Measurements from ENCODE around the gene TCAP. TPM values are rescaled to one million over a fixed set of nuclear protein-coding genes. Genes with fewer than 3 reads are reported as not detected.

Gene TCAP
- total RNA-seq, 1 donor from 2014 or later: 0.19 TPM

- no peak overlapping the region for H2AFZ ChIP-seq (replicated peaks)
- no peaks in the 10 kb centered on the region for H3K79me2 ChIP-seq (ENCODE audit: low read depth)
- Mint-ChIP-seq H3K36me3 (peaks cover 4% of the 10 kb centered on the region), H3K4me1 (peaks cover 19% of the 10 kb centered on the region), H3K4me3 (peak overlapping the region; percentile 57), H3K27ac (no peak overlapping the region), H3K27me3 (ENCODE audit: insufficient read depth, low read depth) (peaks cover 20% of the 10 kb centered on the region), H3K9me3 (no peaks in the 10 kb centered on the region)
- no peak overlapping the region for H3K9ac ChIP-seq
- TF ChIP-seq CTCF (IDR thresholded peaks at IDR 0.05) (peak; percentile 21), EZH2phosphoT487 (IDR thresholded peaks at IDR 0.05) (no peak)
- no peak overlapping the region for H3K27ac ChIP-seq
- no peak overlapping the region for H3K4me2 ChIP-seq
- DNase-seq (ENCODE audit: low spot score): peak; percentile 60
- no peaks in the 10 kb centered on the region for H3K36me3 ChIP-seq
- peaks cover 32% of the 10 kb centered on the region for H3K4me1 ChIP-seq
- peaks cover 27% of the 10 kb centered on the region for H3F3A ChIP-seq (ENCODE audit: low read depth)
- peaks cover 43% of the 10 kb centered on the region for H4K20me1 ChIP-seq (ENCODE audit: low read depth)
- H3K4me3 ChIP-seq: no peak overlapping the region
- H3K9me3 ChIP-seq (ENCODE audit: low read depth): no peaks in the 10 kb centered on the region
- H3K27me3 ChIP-seq: peaks cover 60% of the 10 kb centered on the region
Measured at GRCh38 chr17:39665642-39666224, 584 bp downstream of the TCAP start.

GRCh38 chr17:39666231-39666600 is 1.1 kb downstream of the TCAP start:
- H3F3A ChIP-seq (ENCODE audit: low read depth): peaks cover 27% of the 10 kb centered on the region
- H3K4me3 ChIP-seq: no peak overlapping the region
- Mint-ChIP-seq H3K4me3 (peak overlapping the region; percentile 57), H3K36me3 (peaks cover 2% of the 10 kb centered on the region), H3K27me3 (ENCODE audit: insufficient read depth, low read depth) (peaks cover 19% of the 10 kb centered on the region), H3K4me1 (peaks cover 17% of the 10 kb centered on the region), H3K9me3 (no peaks in the 10 kb centered on the region), H3K27ac (no peak overlapping the region)
- no peak overlapping the region for H3K27ac ChIP-seq
- H3K36me3 ChIP-seq: no peaks in the 10 kb centered on the region
- peaks cover 32% of the 10 kb centered on the region for H3K4me1 ChIP-seq
- H3K9ac ChIP-seq: no peak overlapping the region
- H4K20me1 ChIP-seq (ENCODE audit: low read depth): peaks cover 39% of the 10 kb centered on the region
- no peak overlapping the region for H2AFZ ChIP-seq (replicated peaks)
- no peak for TF ChIP-seq EZH2 (IDR thresholded peaks at IDR 0.05)
- no peak for TF ChIP-seq CTCF (IDR thresholded peaks at IDR 0.05)
- TF ChIP-seq EZH2phosphoT487 (IDR thresholded peaks at IDR 0.05): no peak
- H3K4me2 ChIP-seq: no peak overlapping the region
- DNase-seq (ENCODE audit: low spot score): no peak
- peaks cover 65% of the 10 kb centered on the region for H3K27me3 ChIP-seq
- H3K79me2 ChIP-seq (ENCODE audit: low read depth): no peaks in the 10 kb centered on the region
- H3K9me3 ChIP-seq (ENCODE audit: low read depth): no peaks in the 10 kb centered on the region

GRCh38 chr17:39666601-39667261 is 1.6 kb downstream of the TCAP start:
- TF ChIP-seq EZH2 (IDR thresholded peaks at IDR 0.05): peak; percentile 18
- TF ChIP-seq CTCF (IDR thresholded peaks at IDR 0.05): no peak
- TF ChIP-seq EZH2phosphoT487 (IDR thresholded peaks at IDR 0.05): no peak
- H3K4me2 ChIP-seq: no peak overlapping the region

More at GRCh38 chr17:39666601-39667261, 1.6 kb downstream of the TCAP start:
- no peak overlapping the region for H3K4me3 ChIP-seq
- H3K27ac ChIP-seq: no peak overlapping the region
- Mint-ChIP-seq H3K27ac (no peak overlapping the region), H3K36me3 (peaks cover 2% of the 10 kb centered on the region), H3K27me3 (ENCODE audit: insufficient read depth, low read depth) (peaks cover 19% of the 10 kb centered on the region), H3K4me3 (peak overlapping the region; percentile 59), H3K4me1 (peaks cover 13% of the 10 kb centered on the region), H3K9me3 (no peaks in the 10 kb centered on the region)
- peaks cover 32% of the 10 kb centered on the region for H3K4me1 ChIP-seq
- H3K36me3 ChIP-seq: no peaks in the 10 kb centered on the region
- no peak for DNase-seq (ENCODE audit: low spot score)
- no peak overlapping the region for H2AFZ ChIP-seq (replicated peaks)
- H3K27me3 ChIP-seq: peaks cover 68% of the 10 kb centered on the region
- H3K9ac ChIP-seq: no peak overlapping the region
- H4K20me1 ChIP-seq (ENCODE audit: low read depth): peaks cover 35% of the 10 kb centered on the region
- peaks cover 27% of the 10 kb centered on the region for H3F3A ChIP-seq (ENCODE audit: low read depth)
- H3K79me2 ChIP-seq (ENCODE audit: low read depth): no peaks in the 10 kb centered on the region
- H3K9me3 ChIP-seq (ENCODE audit: low read depth): no peaks in the 10 kb centered on the region

Measured in neural progenitor cell (in vitro differentiated cells).